ENCODE results near the gene ELAVL1. TPM values are rescaled to one million over a fixed set of nuclear protein-coding genes. Genes with fewer than 3 reads are reported as not detected.

ELAVL1 gene
- total RNA-seq, 1 donor from 2014 or later, result 116 TPM

DNA sequence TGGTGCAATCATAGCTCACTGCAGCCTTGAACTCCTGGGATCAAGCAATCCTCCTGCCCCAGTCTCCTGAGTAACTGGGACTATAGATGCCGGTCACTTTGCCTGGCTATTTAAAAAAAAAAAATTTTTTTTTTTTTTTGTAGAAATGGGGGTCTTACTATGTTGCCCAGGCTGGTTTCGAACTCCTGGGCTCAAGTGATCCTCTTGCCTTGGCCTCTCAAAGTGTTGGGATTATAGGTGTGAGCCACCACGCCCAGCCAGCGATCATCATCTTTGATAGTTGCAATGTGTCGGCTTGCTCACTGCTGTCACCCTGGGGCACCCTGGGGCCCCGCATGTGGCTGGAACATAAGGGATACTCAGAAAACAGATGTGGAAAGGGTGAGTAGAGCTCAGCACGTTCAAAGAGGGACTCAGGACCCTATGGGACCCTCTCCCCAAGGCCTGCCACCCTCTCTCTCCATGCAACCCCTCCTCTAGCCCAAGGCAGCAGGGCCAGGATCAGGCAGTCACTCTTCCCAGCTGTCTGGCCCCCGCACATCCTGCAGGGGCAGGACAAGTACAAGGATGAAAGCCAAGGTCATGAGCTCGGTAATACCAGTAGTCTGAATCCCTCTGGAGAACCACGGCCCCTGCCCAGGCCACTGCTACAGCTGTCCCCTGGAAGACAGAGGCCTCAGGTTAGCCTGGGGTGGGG is 40.6 kb upstream of the ELAVL1 start:
- H3K36me3 Mint-ChIP-seq, result no peaks in the 10 kb centered on the region
- no peak overlapping the region for H3K4me3 Mint-ChIP-seq
- H3K9me3 Mint-ChIP-seq, result no peaks in the 10 kb centered on the region
- H3K27me3 Mint-ChIP-seq (ENCODE audit: low read depth), result peaks cover 13% of the 10 kb centered on the region
- no peak overlapping the region for H3K27ac Mint-ChIP-seq
- no peak for DNase-seq (ENCODE audit: low spot score in 2 of 2, unreplicated experiment in 2 of 2)
- H3K4me1 Mint-ChIP-seq, result no peaks in the 10 kb centered on the region
- TF ChIP-seq, protein P1, sequence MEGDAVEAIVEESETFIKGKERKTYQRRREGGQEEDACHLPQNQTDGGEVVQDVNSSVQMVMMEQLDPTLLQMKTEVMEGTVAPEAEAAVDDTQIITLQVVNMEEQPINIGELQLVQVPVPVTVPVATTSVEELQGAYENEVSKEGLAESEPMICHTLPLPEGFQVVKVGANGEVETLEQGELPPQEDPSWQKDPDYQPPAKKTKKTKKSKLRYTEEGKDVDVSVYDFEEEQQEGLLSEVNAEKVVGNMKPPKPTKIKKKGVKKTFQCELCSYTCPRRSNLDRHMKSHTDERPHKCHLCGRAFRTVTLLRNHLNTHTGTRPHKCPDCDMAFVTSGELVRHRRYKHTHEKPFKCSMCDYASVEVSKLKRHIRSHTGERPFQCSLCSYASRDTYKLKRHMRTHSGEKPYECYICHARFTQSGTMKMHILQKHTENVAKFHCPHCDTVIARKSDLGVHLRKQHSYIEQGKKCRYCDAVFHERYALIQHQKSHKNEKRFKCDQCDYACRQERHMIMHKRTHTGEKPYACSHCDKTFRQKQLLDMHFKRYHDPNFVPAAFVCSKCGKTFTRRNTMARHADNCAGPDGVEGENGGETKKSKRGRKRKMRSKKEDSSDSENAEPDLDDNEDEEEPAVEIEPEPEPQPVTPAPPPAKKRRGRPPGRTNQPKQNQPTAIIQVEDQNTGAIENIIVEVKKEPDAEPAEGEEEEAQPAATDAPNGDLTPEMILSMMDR (IDR thresholded peaks at IDR 0.05; ENCODE audit: unreplicated experiment), result no peak

- Mint-ChIP-seq H3K4me1 (no peaks in the 10 kb centered on the region), H3K9me3 (no peaks in the 10 kb centered on the region), H3K27ac (no peak overlapping the region), H3K36me3 (no peaks in the 10 kb centered on the region), H3K4me3 (no peak overlapping the region), H3K27me3 (ENCODE audit: low read depth) (peaks cover 5% of the 10 kb centered on the region)
- TF ChIP-seq, protein P1 (IDR thresholded peaks at IDR 0.05; ENCODE audit: unreplicated experiment), result no peak
- DNase-seq (ENCODE audit: low spot score in 2 of 2, unreplicated experiment in 2 of 2), result no peak
These were observed 38.6 kb upstream of the ELAVL1 start for GRCh38 chr19:8044018-8044417.

GRCh38 chr19:8042900-8043299 is 37.5 kb upstream of the ELAVL1 start:
- no peaks in the 10 kb centered on the region for H3K9me3 Mint-ChIP-seq
- no peak for DNase-seq (ENCODE audit: low spot score in 2 of 2, unreplicated experiment in 2 of 2)
- no peak overlapping the region for H3K27ac Mint-ChIP-seq
- H3K27me3 Mint-ChIP-seq (ENCODE audit: low read depth), result peaks cover 2% of the 10 kb centered on the region
- H3K4me3 Mint-ChIP-seq, result no peak overlapping the region
- TF ChIP-seq, protein P1 (IDR thresholded peaks at IDR 0.05; ENCODE audit: unreplicated experiment), result no peak
- no peaks in the 10 kb centered on the region for H3K4me1 Mint-ChIP-seq
- H3K36me3 Mint-ChIP-seq, result no peaks in the 10 kb centered on the region

- no peak for DNase-seq (ENCODE audit: low spot score in 2 of 2, unreplicated experiment in 2 of 2)
- H3K4me3 Mint-ChIP-seq, result no peak overlapping the region
- H3K27ac Mint-ChIP-seq, result no peak overlapping the region
- no peaks in the 10 kb centered on the region for H3K27me3 Mint-ChIP-seq (ENCODE audit: low read depth)
- H3K9me3 Mint-ChIP-seq, result no peaks in the 10 kb centered on the region
- TF ChIP-seq, protein P1 (IDR thresholded peaks at IDR 0.05; ENCODE audit: unreplicated experiment), result no peak
- H3K4me1 Mint-ChIP-seq, result peaks cover 3% of the 10 kb centered on the region
- H3K36me3 Mint-ChIP-seq, result no peaks in the 10 kb centered on the region
These were observed 36.1 kb upstream of the ELAVL1 start for GRCh38 chr19:8041531-8041931.

DNA sequence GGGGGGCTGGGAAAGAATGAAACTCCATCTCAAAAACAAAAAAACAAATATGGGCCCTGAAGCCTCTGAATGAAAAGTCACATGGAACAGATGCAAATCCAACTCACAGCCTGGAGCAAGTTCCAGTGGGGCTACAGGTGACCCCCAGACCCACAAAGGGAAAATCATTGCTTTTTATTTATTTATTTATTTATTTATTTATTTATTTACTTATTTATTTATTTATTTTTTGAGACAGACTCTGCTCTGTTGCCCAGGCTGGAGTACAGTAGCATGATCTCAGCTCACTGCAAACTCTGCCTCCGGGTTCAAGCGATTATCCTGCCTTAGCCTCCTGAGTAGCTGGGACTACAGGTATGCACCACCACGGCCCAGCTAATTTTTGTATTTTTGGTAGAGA is 33.8 kb upstream of the ELAVL1 start:
- Mint-ChIP-seq H3K4me1 (peaks cover 8% of the 10 kb centered on the region), H3K9me3 (no peaks in the 10 kb centered on the region), H3K4me3 (no peak overlapping the region), H3K27me3 (ENCODE audit: low read depth) (no peaks in the 10 kb centered on the region), H3K36me3 (no peaks in the 10 kb centered on the region), H3K27ac (no peak overlapping the region)
- DNase-seq (ENCODE audit: low spot score in 2 of 2, unreplicated experiment in 2 of 2), result no peak
- TF ChIP-seq, protein P1 (IDR thresholded peaks at IDR 0.05; ENCODE audit: unreplicated experiment), result no peak
